Astrocyte (in vitro differentiated cells and primary cell): ENCODE data around the gene CYLD. TPM values are rescaled to one million over a fixed set of nuclear protein-coding genes. Genes with fewer than 3 reads are reported as not detected.

ENCODE experiments used
- DNase-seq: peaks from one replicate; pipeline ENCODE4 v3.0.0-alpha.2; 2010; ENCODE audit warnings: low read depth
- FAIRE-seq: peaks from 2 replicates; lab custom pipeline; 2011; peaks lifted over from hg19 to GRCh38; lab: Jason Lieb, UNC
- H2AFZ ChIP-seq: 2 replicates; pipeline ENCODE4 v1.6.0; 2012; ENCODE audit warnings: low read depth, low read length, inconsistent platforms
- H3K27ac ChIP-seq: 2 replicates; pipeline ENCODE4 v1.5.1; 2011; ENCODE audit warnings: low read depth, low read length, inconsistent platforms
- H3K27me3 ChIP-seq: 2 replicates; pipeline ENCODE4 v1.6.0; 2011; ENCODE audit warnings: low read length, inconsistent platforms; ENCODE audit not compliant: insufficient read depth
- H3K36me3 ChIP-seq: 2 replicates; pipeline ENCODE4 v1.5.1; 2011; ENCODE audit warnings: low read length, inconsistent platforms; ENCODE audit not compliant: insufficient read depth
- H3K4me1 ChIP-seq: 2 replicates; pipeline ENCODE4 v1.5.1; 2011; ENCODE audit warnings: low read length, inconsistent platforms; ENCODE audit not compliant: insufficient read depth
- H3K4me2 ChIP-seq: 2 replicates; pipeline ENCODE4 v1.6.0; 2012; ENCODE audit warnings: low read length, inconsistent platforms
- H3K4me3 ChIP-seq: 2 replicates; pipeline ENCODE4 v1.5.1; 2011; ENCODE audit warnings: low read depth, mild to moderate bottlenecking, low read length, inconsistent platforms; ENCODE audit not compliant: insufficient read depth
- H3K79me2 ChIP-seq: 2 replicates; pipeline ENCODE4 v1.6.0; 2012; ENCODE audit warnings: mild to moderate bottlenecking, low read length, inconsistent platforms; ENCODE audit not compliant: insufficient read depth
- H3K9ac ChIP-seq: 2 replicates; pipeline ENCODE4 v1.6.0; 2012; ENCODE audit warnings: mild to moderate bottlenecking, low read length, inconsistent platforms
- H3K9me3 ChIP-seq: 2 replicates; pipeline ENCODE4 v1.5.1; 2012; ENCODE audit warnings: low read depth, mild to moderate bottlenecking, low read length, inconsistent platforms; ENCODE audit not compliant: insufficient read depth
- H4K20me1 ChIP-seq: 2 replicates; pipeline ENCODE4 v1.6.0; 2012; ENCODE audit warnings: low read length, inconsistent platforms; ENCODE audit not compliant: insufficient read depth
- H3K27ac Mint-ChIP-seq: one replicate; pipeline ENCODE4 v1.8.0; 2021; ENCODE audit warnings: mild to moderate bottlenecking, mixed read lengths; ENCODE audit not compliant: unreplicated experiment
- H3K27me3 Mint-ChIP-seq: one replicate; pipeline ENCODE4 v1.8.0; 2021; ENCODE audit warnings: low read depth, mixed read lengths; ENCODE audit not compliant: unreplicated experiment
- H3K36me3 Mint-ChIP-seq: one replicate; pipeline ENCODE4 v1.8.0; 2021; ENCODE audit warnings: low read depth, mixed read lengths; ENCODE audit not compliant: unreplicated experiment
- H3K4me1 Mint-ChIP-seq: one replicate; pipeline ENCODE4 v1.8.0; 2021; ENCODE audit warnings: low read depth, mixed read lengths; ENCODE audit not compliant: unreplicated experiment
- H3K4me3 Mint-ChIP-seq: one replicate; pipeline ENCODE4 v1.8.0; 2021; ENCODE audit warnings: mild to moderate bottlenecking, moderate library complexity, mixed read lengths; ENCODE audit not compliant: unreplicated experiment
- H3K9me3 Mint-ChIP-seq: one replicate; pipeline ENCODE4 v1.8.0; 2021; ENCODE audit warnings: mild to moderate bottlenecking, mixed read lengths; ENCODE audit not compliant: unreplicated experiment
- EZH2 ChIP-seq: IDR thresholded peaks from 2 replicates; pipeline ENCODE4 v1.6.1; 2012; ENCODE audit warnings: mild to moderate bottlenecking, low read length, inconsistent platforms; ENCODE audit not compliant: insufficient read depth
- total RNA-seq: library from RNA; stranded (reverse); gene quantifications from 2 replicates; pipeline ENCODE4 v1.2.1, GENCODE V29; 2021
- TF ChIP-seq, protein P1 (sequence below): IDR thresholded peaks from 2 replicates; pipeline ENCODE4 v1.5.1; 2011; ENCODE audit warnings: low read depth, mild to moderate bottlenecking, inconsistent platforms, low read length, moderate library complexity; ENCODE audit not compliant: insufficient read depth

The CYLD gene
- total RNA-seq, 1 donor from 2014 or later = 34.2 TPM

GRCh38 chr16:50839356-50839755 lies 97.5 kb downstream of the CYLD start:
- no peak for DNase-seq
- FAIRE-seq = no peak
- Mint-ChIP-seq H3K4me1 (peaks cover 9% of the 10 kb centered on the region), H3K36me3 (no peaks in the 10 kb centered on the region), H3K27ac (no peak overlapping the region), H3K9me3 (peaks cover under 1% of the 10 kb centered on the region), H3K4me3 (no peak overlapping the region), H3K27me3 (peaks cover 23% of the 10 kb centered on the region)
- no peaks in the 10 kb centered on the region for H3K36me3 ChIP-seq
- peaks cover 5% of the 10 kb centered on the region for H3K4me1 ChIP-seq
- no peaks in the 10 kb centered on the region for H3K9me3 ChIP-seq
- peaks cover 13% of the 10 kb centered on the region for H3K27me3 ChIP-seq
- no peak overlapping the region for H3K4me3 ChIP-seq
- no peak for TF ChIP-seq EZH2
- TF ChIP-seq, protein P1, sequence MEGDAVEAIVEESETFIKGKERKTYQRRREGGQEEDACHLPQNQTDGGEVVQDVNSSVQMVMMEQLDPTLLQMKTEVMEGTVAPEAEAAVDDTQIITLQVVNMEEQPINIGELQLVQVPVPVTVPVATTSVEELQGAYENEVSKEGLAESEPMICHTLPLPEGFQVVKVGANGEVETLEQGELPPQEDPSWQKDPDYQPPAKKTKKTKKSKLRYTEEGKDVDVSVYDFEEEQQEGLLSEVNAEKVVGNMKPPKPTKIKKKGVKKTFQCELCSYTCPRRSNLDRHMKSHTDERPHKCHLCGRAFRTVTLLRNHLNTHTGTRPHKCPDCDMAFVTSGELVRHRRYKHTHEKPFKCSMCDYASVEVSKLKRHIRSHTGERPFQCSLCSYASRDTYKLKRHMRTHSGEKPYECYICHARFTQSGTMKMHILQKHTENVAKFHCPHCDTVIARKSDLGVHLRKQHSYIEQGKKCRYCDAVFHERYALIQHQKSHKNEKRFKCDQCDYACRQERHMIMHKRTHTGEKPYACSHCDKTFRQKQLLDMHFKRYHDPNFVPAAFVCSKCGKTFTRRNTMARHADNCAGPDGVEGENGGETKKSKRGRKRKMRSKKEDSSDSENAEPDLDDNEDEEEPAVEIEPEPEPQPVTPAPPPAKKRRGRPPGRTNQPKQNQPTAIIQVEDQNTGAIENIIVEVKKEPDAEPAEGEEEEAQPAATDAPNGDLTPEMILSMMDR = no peak
- H3K79me2 ChIP-seq = no peaks in the 10 kb centered on the region
- H3K27ac ChIP-seq = no peak overlapping the region
- no peak overlapping the region for H3K4me2 ChIP-seq
- H3K9ac ChIP-seq = no peak overlapping the region
- H2AFZ ChIP-seq = no peak overlapping the region
- no peaks in the 10 kb centered on the region for H4K20me1 ChIP-seq

DNA sequence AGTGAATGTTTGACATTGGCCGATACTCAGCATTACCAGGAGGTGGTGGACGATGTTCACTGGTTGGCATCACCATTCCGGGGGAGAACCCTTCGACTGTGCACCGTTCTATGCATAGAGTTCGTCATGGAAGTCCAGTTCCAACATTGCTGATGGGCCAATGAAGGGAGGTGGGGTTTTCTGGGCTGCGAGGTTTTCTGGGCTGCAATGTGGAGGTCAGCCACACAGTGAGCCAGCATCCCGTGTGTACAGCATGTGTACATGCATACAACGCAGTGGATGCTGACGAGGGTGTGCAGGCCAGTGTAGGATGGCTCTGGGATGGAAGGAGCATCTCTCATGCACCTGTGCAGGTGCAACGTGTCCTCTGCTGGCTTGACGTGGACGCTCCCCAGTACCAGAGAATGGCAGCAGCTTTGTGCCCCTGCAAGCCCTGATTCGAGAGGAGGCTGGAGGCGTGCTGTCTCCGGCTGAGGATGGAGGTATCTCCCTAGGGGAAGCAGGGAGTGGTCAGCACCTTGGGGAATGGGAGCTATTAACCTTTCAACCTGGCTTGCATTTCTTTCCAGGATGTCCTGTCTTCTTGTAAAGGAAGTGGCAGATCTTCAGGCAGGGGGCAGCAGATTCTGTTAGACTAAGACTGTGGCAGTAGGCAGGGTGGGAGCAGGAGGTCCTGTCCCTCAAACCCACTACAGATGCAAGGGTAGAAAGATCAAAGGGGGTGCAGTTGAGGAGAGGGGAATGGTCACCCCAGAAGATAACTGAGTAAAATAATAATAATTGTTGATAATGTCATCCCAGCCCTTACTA lies 98.2 kb downstream of the CYLD start:
- H3K27me3 Mint-ChIP-seq = peaks cover 23% of the 10 kb centered on the region
- no peaks in the 10 kb centered on the region for H3K36me3 Mint-ChIP-seq
- no peak overlapping the region for H3K4me2 ChIP-seq
- H3K4me3 Mint-ChIP-seq = no peak overlapping the region
- H3K27me3 ChIP-seq = peaks cover 13% of the 10 kb centered on the region
- H3K36me3 ChIP-seq = no peaks in the 10 kb centered on the region
- no peaks in the 10 kb centered on the region for H4K20me1 ChIP-seq
- no peak overlapping the region for H2AFZ ChIP-seq
- no peaks in the 10 kb centered on the region for H3K79me2 ChIP-seq
- H3K4me1 ChIP-seq = peaks cover 5% of the 10 kb centered on the region
- no peak overlapping the region for H3K27ac Mint-ChIP-seq
- H3K9me3 Mint-ChIP-seq = no peaks in the 10 kb centered on the region
- H3K9ac ChIP-seq = no peak overlapping the region
- no peak overlapping the region for H3K4me3 ChIP-seq
- H3K9me3 ChIP-seq = no peaks in the 10 kb centered on the region
- no peak for DNase-seq
- no peak for FAIRE-seq
- no peak overlapping the region for H3K27ac ChIP-seq
- H3K4me1 Mint-ChIP-seq = peaks cover 13% of the 10 kb centered on the region
- TF ChIP-seq, protein P1 = no peak
- no peak for TF ChIP-seq EZH2
